GM12878 (cell line): ENCODE data around the gene TMED1. TPM values are rescaled to one million over a fixed set of nuclear protein-coding genes. Genes with fewer than 3 reads are reported as not detected.

Experiments
- ATAC-seq: fragments of 200-7000 bp; cut with Tn5 transposase; 3 replicates; pipeline ENCODE4 v1.9.1; 2020; ENCODE audit warnings: mild to moderate bottlenecking, moderate library complexity
- BruUV-seq: library from RNA; stranded (reverse); fragments of 400-500 nt; replicated peaks from 2 replicates; lab custom pipeline; 2021; lab: Mats Ljungman, UMichigan
- CTCF ChIA-PET: fragments of 300-600 bp; sonication (Branson Sonifier 250); formaldehyde crosslinking; extraction: SDS; loops from one replicate; lab custom pipeline; 2021; ENCODE audit warnings: inconsistent platforms; lab: Yijun Ruan, JAX
- POLR2A ChIA-PET: fragments of 350-600 bp; formaldehyde crosslinking; extraction: SDS; loops from one replicate; lab custom pipeline; 2021; ENCODE audit warnings: inconsistent platforms; lab: Charles Lee
- RAD21 ChIA-PET: fragments of 300-600 bp; sonication (Branson Sonifier 250); formaldehyde crosslinking; loops from one replicate; lab custom pipeline; 2023; ENCODE audit warnings: antibody characterized with exemption; ENCODE audit not compliant: unreplicated experiment; lab: Charles Lee
- SMC1A ChIA-PET: fragments of 300-600 bp; sonication (Branson Sonifier 250); formaldehyde crosslinking; loops from one replicate; lab custom pipeline; 2023; ENCODE audit not compliant: unreplicated experiment, uncharacterized antibody; lab: Charles Lee
- DNase-seq: peaks from one replicate; pipeline ENCODE4 v3.0.0-alpha.2; 2011; ENCODE audit warnings: low read depth, low spot score
- FAIRE-seq: peaks from 3 replicates; lab custom pipeline; 2011; peaks lifted over from hg19 to GRCh38; lab: Jason Lieb, UNC
- H2AFZ ChIP-seq: 2 replicates; pipeline ENCODE4 v1.6.0; 2011; ENCODE audit warnings: low read depth, low read length, control low read depth; ENCODE audit not compliant: control insufficient read depth
- H3K27ac ChIP-seq: 2 replicates; pipeline ENCODE4 v1.5.1; 2011; ENCODE audit warnings: control low read depth; ENCODE audit not compliant: control insufficient read depth, insufficient read depth
- H3K27me3 ChIP-seq, 2 experiments: replicated peaks in 1 of 2; 2 replicates each; pipeline versions ENCODE4 v1.6.0 to v1.6.1; 2011; ENCODE audit warnings: low read length in 1 of 2; ENCODE audit not compliant: control insufficient read depth in 2 of 2, insufficient read depth in 2 of 2
- H3K36me3 ChIP-seq, 2 experiments: 2 replicates each; pipeline ENCODE4 v1.5.1; 2011; ENCODE audit warnings: low read length in 1 of 2; ENCODE audit not compliant: control insufficient read depth in 2 of 2, insufficient read depth in 2 of 2
- H3K4me1 ChIP-seq: 2 replicates; pipeline ENCODE4 v1.6.1; 2011; ENCODE audit warnings: mild to moderate bottlenecking, low read length, moderate library complexity, mixed read lengths; ENCODE audit not compliant: control insufficient read depth, insufficient read depth
- H3K4me2 ChIP-seq: 2 replicates; pipeline ENCODE4 v1.6.0; 2011; ENCODE audit warnings: control low read depth; ENCODE audit not compliant: control insufficient read depth, insufficient read depth
- H3K4me3 ChIP-seq: fragments of 200-600 bp; sonication (generic); 2 replicates; pipeline ENCODE4 v1.5.1; 2016
- H3K79me2 ChIP-seq: 2 replicates; pipeline ENCODE4 v1.6.0; 2011; ENCODE audit warnings: low read length; ENCODE audit not compliant: control insufficient read depth, insufficient read depth
- H3K9ac ChIP-seq: 2 replicates; pipeline ENCODE4 v1.8.0; 2011; ENCODE audit warnings: low read length, control low read depth, mixed read lengths; ENCODE audit not compliant: control insufficient read depth, insufficient read depth
- H3K9me3 ChIP-seq: replicated peaks from 3 replicates; pipeline ENCODE4 v1.5.1; 2011; ENCODE audit warnings: mild to moderate bottlenecking, low read length; ENCODE audit not compliant: control insufficient read depth, insufficient read depth
- H4K20me1 ChIP-seq: 2 replicates; pipeline ENCODE4 v1.6.0; 2011; ENCODE audit not compliant: control insufficient read depth, insufficient read depth
- BCL11A ChIP-seq: IDR thresholded peaks from 2 replicates; pipeline ENCODE4 v1.6.1; 2011; ENCODE audit warnings: low read depth, low read length
- BHLHE40 ChIP-seq, 2 experiments: fragments of 450-650 bp in 1 of 2; IDR thresholded peaks; 2 replicates each; pipeline ENCODE4 v1.6.1; 2011 to 2017; ENCODE audit warnings: low read depth in 2 of 2, borderline replicate concordance in 1 of 2, improper control_type of control experiment in 1 of 2, low read length in 1 of 2, mild to moderate bottlenecking in 1 of 2
- FOXM1 ChIP-seq: IDR thresholded peaks from 2 replicates; pipeline ENCODE4 v1.6.1; 2012; ENCODE audit warnings: low read depth, mild to moderate bottlenecking, inconsistent platforms, low read length, moderate library complexity
- JUND ChIP-seq: IDR thresholded peaks from 2 replicates; pipeline ENCODE4 v1.6.1; 2012; ENCODE audit warnings: low read depth, mild to moderate bottlenecking, low read length, improper control_type of control experiment, moderate library complexity
- NR2C1 ChIP-seq: fragments of 450-650 bp; IDR thresholded peaks from 2 replicates; pipeline ENCODE4 v1.6.1; 2017; ENCODE audit warnings: antibody characterized with exemption, mild to moderate bottlenecking, moderate library complexity
- PAX5 ChIP-seq: IDR thresholded peaks from 2 replicates; pipeline ENCODE4 v1.6.1; 2011; ENCODE audit warnings: low read depth, low read length, borderline replicate concordance
- SMAD5 ChIP-seq: IDR thresholded peaks from 2 replicates; pipeline ENCODE4 v1.6.1; 2016; ENCODE audit warnings: antibody characterized with exemption, low read depth
- SMARCA5 ChIP-seq: fragments of 450-650 bp; IDR thresholded peaks from 2 replicates; pipeline ENCODE4 v1.6.1; 2017; ENCODE audit warnings: mild to moderate bottlenecking
- SMC3 ChIP-seq: IDR thresholded peaks from 2 replicates; pipeline ENCODE4 v1.6.1; 2011; ENCODE audit warnings: low read length, improper control_type of control experiment, borderline replicate concordance
- ZNF217 ChIP-seq: fragments of 450-650 bp; IDR thresholded peaks from 2 replicates; pipeline ENCODE4 v1.6.1; 2017; ENCODE audit warnings: antibody characterized with exemption, mild to moderate bottlenecking
- ZNF687 ChIP-seq: fragments of 450-650 bp; IDR thresholded peaks from 2 replicates; pipeline ENCODE4 v1.6.1; 2017; ENCODE audit warnings: mild to moderate bottlenecking, moderate library complexity
- WGBS: methylation state at CpG from one replicate; pipeline ENCODE4 v1.1.6; 2016; ENCODE audit warnings: low lambda C conversion rate; ENCODE audit not compliant: insufficient replicate concordance, insufficient coverage; ENCODE audit errors: missing lambda C conversion rate; 5-methylcytosine and 5-hydroxymethylcytosine counted together
- in situ Hi-C: fragments of 300-500 bp; cut with MboI; formaldehyde crosslinking; loops from 9 replicates; pipeline ENCODE4 v1.14.3; 2018; ENCODE audit warnings: mixed read lengths
- intact Hi-C: fragments of 100-400 bp; cut with micrococcal nuclease; formaldehyde crosslinking; loops from one replicate; pipeline ENCODE4 v1.14.2; 2022; ENCODE audit not compliant: unreplicated experiment
- polyA plus RNA-seq, 11 experiments: library from polyadenylated mRNA; depleted of rRNA in 4 of 11; unstranded in 6 of 11; stranded (reverse) in 5 of 11; fragments of >200 nt; fragmentation: Nextera tagmentation in 4 of 11; fragmentation: Illumina TruSeq in 1 of 11; extraction: Ambion mirVana in 4 of 11; extraction: Trizol in 1 of 11; gene quantifications; 1 replicate in 1 of 11; 2 replicates in 10 of 11; pipeline versions ENCODE4 v1.2.1 to v1.2.3, GENCODE V29; 2011 to 2016; ENCODE audit warnings: inconsistent platforms in 2 of 11, missing spikeins in 2 of 11, low read depth in 1 of 11
- total RNA-seq, 4 experiments: library from RNA; depleted of rRNA in 3 of 4; stranded (reverse); fragments of >200 nt in 3 of 4; fragmentation: Illumina TruSeq in 1 of 4; extraction: Trizol in 1 of 4; gene quantifications; 2 replicates each; pipeline versions ENCODE4 v1.2.1 to v1.2.3, GENCODE V29; 2013 to 2021

Gene TMED1
- total and polyA plus RNA-seq, 10 of the 15 experiments (the other 5 are each of a cell fraction or from before 2014, with no cell fraction given): 0.60 to 23.1 (median 12.3) TPM

DNA sequence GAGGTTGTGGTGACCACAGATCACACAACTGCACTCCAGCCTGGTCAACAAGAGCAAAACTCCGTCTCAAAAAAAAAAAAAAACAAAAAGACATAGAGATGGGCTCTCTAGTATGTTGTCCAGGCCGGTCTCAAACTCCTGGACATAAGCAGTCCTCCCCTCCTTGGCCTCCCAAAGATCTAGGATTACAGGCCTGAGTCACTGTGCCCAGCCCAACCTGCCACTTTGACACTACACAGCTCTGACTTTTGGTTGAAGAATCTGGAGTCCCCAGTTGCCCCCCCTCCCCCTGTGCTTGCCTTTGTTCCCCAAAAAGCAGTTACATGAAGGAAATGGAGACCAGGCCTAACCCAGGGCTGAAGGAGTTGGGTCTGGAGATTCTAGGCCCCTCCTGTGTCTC is 48.3 kb upstream of the TMED1 start:
- Histone ChIP-seq H3K27ac (no peak overlapping the region), H3K4me1 (peaks cover 28% of the 10 kb centered on the region), H3K4me3 (no peak overlapping the region), H3K79me2 (peaks cover 73% of the 10 kb centered on the region), H2AFZ (no peak overlapping the region), H4K20me1 (peaks cover 4% of the 10 kb centered on the region; the same call in 1 of the 2 replicates), H3K27me3 (no peaks in the 10 kb centered on the region), H3K36me3 (peaks cover 9 to 20% of the 10 kb centered on the region in 2 experiments), H3K9ac (no peak overlapping the region), H3K9me3 (no peaks in the 10 kb centered on the region), H3K4me2 (no peak overlapping the region)
- ATAC-seq (no peak), DNase-seq (no peak), FAIRE-seq (no peak)
- ChIA-PET SMC1A (interaction anchor here (2.0 kb wide), 1 partner anchor 11 kb away, joined by 7 read pairs; no protein-coding TSS in a partner anchor), POLR2A (no interaction called here), CTCF (no interaction called here), RAD21 (no interaction called here)
- 74% methylated on average over 2 of the region's 2 CpGs for WGBS
- intact Hi-C loops: no loop called here
- no TSS peak for BruUV-seq
- in situ Hi-C loops: no loop called here
- TF ChIP-seq SMC3: no peak
- TF ChIP-seq BHLHE40 (IDR thresholded peaks at IDR 0.05; ENCODE audit: borderline replicate concordance in 1 of 2, low read depth in 2 of 2, low read length in 1 of 2): no peak
- TF ChIP-seq ZNF217: no peak
- no peak for TF ChIP-seq NR2C1
- TF ChIP-seq JUND: no peak
- TF ChIP-seq FOXM1: no peak
- no peak for TF ChIP-seq PAX5
- TF ChIP-seq ZNF687: no peak
- TF ChIP-seq BCL11A: no peak
- TF ChIP-seq SMARCA5: no peak
- TF ChIP-seq SMAD5: no peak
